ENCODE results near the gene E2F2.

- TF ChIP-seq POLR2AphosphoS5 (IDR thresholded peaks at IDR 0.05; ENCODE audit: low read depth, low read length), result no peak
- no peak for TF ChIP-seq TAF1 (IDR thresholded peaks at IDR 0.05; ENCODE audit: borderline replicate concordance, insufficient read depth, low read length)
- no peak for TF ChIP-seq REST (IDR thresholded peaks at IDR 0.05; ENCODE audit: insufficient read depth in 1 of 2, low read depth in 2 of 2, low read length in 2 of 2)
- TF ChIP-seq SIN3A (IDR thresholded peaks at IDR 0.05; ENCODE audit: borderline replicate concordance, insufficient read depth, low read length), result no peak
- no peak for TF ChIP-seq FOXP2 (optimal IDR thresholded peaks at IDR 0.05; ENCODE audit: borderline replicate concordance, extremely low read depth, extremely low read length, insufficient read depth)
Measured at GRCh38 chr1:23527366-23527765, 3.7 kb downstream of the E2F2 start.
